IPS-11a (cell line): ENCODE measurements around the gene NTM.

Experiments used
- H3K4me3 ChIP-seq: one replicate; pipeline ENCODE4 v1.5.1; 2013; ENCODE audit warnings: low read depth, low read length, control low read depth

NTM gene

DNA sequence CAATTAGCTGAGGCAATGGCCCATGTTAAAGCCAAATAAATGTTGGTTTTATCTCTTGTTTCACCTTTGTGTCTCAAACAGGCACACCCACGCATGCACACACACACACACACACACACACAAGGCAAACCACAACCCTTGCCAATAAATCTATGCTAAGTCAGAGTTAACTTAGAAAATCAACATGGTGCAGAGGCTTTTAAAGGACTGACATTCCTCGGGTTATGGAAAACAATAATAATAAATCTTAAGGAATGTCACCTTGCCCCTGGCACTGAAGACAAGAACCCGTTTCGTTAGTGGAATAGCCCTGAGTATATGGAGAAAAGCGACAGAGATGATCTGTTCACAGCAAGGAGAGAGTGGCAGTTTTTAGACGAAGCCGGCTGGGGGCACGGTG lies 326.3 kb downstream of the NTM start:
- no peak overlapping the region for H3K4me3 ChIP-seq

DNA sequence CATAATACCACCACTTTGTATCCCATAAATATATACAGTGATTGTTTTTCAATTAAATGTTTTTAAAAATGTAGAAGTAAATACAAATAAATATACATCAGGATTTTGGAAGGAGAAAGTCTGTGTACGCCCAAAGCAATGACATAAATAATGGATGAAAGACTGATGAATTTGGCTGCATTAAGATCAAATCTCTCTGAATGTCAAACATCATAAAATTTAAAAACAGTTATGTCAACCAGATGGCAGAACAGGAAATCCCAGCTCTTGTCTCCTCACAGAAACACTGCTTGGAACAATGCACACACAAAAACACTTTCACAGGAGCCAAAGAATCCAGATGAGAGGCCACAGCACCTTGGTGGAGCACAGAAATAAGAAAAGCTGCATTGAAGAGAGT lies 332.9 kb downstream of the NTM start:
- no peak overlapping the region for H3K4me3 ChIP-seq

GRCh38 chr11:131704682-131705081 lies 334.3 kb downstream of the NTM start:
- no peak overlapping the region for H3K4me3 ChIP-seq

GRCh38 chr11:131710511-131710910 lies 340.1 kb downstream of the NTM start:
- H3K4me3 ChIP-seq, result no peak overlapping the region

DNA sequence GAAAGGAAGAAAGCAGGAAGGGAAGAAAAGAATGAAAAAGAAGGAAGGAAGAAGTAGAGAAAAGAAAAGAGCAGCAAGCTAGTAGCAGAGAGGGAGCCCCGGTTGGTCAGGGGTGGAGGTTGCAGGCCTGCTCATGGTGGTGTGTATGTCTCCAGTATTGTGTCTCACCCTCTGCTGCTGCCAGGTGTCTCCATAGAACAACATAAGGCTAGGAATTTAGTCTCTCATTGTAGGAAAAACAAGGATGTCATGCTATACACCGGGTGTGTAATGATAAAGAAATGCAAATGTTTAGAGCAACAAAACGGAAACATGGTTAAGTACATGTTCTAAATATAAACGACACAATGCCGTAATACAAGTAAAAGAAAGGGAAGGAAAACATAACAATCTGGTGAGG lies 342.5 kb downstream of the NTM start:
- no peak overlapping the region for H3K4me3 ChIP-seq

GRCh38 chr11:131713529-131714134 lies 343.2 kb downstream of the NTM start:
- no peak overlapping the region for H3K4me3 ChIP-seq

GRCh38 chr11:131717616-131718015 lies 347.2 kb downstream of the NTM start:
- no peak overlapping the region for H3K4me3 ChIP-seq

GRCh38 chr11:131723088-131723487 lies 352.7 kb downstream of the NTM start:
- no peak overlapping the region for H3K4me3 ChIP-seq

DNA sequence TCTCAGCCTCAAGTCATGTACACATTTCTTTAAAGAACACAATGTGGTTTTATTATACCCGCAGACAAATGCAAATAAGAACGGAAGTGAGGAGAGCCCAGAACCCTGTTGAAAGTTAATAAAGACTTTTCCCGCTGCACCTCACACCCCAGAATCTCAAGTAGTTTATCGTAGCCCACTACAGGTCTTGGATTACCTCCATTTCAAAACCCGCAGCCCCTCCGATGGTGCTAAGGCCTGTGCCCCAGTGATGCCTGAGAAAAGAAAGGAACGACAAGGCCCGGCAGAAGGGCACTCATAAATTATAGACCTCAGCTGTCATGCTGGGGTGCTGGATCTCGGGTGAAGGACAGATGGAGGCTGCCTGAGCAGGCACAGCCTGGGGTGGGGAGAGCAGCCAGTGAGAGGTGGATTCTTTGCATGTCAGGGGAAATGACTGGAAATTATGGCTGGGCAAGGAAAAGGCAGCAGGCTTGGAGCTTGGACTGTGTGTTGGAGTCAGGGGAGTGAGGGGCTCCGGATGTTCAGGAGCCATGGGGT lies 354.1 kb downstream of the NTM start:
- H3K4me3 ChIP-seq, result no peak overlapping the region

GRCh38 chr11:131734871-131735270 lies 364.5 kb downstream of the NTM start:
- no peak overlapping the region for H3K4me3 ChIP-seq

DNA sequence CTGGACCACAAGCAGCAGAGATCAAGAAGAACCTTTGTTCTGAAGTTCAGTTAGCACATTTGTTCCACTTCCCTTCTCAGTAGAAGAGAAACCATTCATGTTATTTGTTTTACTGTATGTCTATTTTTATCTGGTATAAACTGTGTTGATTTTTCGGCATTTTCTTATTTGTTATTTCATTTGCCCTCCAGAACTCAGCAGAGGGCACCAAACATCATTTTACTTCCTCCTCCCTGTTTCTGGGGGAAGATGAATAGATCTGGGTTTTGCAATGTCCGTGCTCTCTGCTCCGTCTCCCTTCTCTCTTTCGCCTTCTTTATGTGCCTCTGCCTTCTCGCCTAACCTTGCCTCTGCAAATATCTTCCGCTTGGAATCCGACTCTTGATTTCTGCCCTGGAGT lies 366.9 kb downstream of the NTM start:
- H3K4me3 ChIP-seq, result no peak overlapping the region

GRCh38 chr11:131739243-131739882 lies 368.9 kb downstream of the NTM start:
- H3K4me3 ChIP-seq, result no peak overlapping the region

GRCh38 chr11:131744847-131745246 lies 374.4 kb downstream of the NTM start:
- no peak overlapping the region for H3K4me3 ChIP-seq

GRCh38 chr11:131745405-131745804 lies 375.0 kb downstream of the NTM start:
- no peak overlapping the region for H3K4me3 ChIP-seq

GRCh38 chr11:131746201-131746600 lies 375.8 kb downstream of the NTM start:
- no peak overlapping the region for H3K4me3 ChIP-seq

GRCh38 chr11:131748151-131749050 lies 378.0 kb downstream of the NTM start:
- no peak overlapping the region for H3K4me3 ChIP-seq

DNA sequence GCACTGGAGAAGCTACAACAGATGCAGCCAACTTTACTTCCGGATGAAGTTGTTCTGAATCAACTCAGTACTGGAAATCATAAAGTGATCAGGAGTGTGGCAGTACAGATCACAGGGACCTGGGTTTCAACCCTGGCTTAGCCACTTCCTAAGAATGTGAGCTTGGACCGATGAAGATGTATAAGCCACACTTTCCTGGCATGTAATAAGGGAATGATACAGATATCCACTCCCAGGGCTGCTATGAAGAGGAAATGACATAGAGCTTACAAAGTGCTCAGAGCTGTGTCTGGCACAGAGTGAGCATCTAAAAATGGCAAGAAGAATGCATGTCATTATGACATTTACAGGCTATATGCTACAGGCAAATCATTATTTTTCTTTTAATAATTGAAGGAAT lies 378.7 kb downstream of the NTM start:
- H3K4me3 ChIP-seq, result no peak overlapping the region

DNA sequence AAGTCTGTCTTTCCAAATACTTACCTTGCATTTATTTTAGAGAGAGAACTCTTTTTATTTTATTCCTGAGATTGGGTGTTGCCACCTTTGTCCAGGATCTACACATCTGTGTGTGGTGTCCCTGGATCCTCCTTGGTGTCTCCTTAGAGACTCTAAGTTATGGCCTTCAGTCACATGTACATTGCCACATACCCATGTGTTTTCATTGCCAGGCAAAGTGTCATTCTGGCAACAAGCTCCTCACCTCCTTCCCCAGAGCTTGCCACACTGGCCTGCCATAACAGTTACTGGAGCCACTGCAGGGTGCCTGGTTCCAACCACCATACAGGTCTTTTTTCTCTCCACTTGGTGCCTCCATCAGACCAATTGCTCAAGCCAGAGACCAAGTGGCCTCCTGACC lies 379.7 kb downstream of the NTM start:
- H3K4me3 ChIP-seq, result no peak overlapping the region

GRCh38 chr11:131750692-131751091 lies 380.3 kb downstream of the NTM start:
- no peak overlapping the region for H3K4me3 ChIP-seq

DNA sequence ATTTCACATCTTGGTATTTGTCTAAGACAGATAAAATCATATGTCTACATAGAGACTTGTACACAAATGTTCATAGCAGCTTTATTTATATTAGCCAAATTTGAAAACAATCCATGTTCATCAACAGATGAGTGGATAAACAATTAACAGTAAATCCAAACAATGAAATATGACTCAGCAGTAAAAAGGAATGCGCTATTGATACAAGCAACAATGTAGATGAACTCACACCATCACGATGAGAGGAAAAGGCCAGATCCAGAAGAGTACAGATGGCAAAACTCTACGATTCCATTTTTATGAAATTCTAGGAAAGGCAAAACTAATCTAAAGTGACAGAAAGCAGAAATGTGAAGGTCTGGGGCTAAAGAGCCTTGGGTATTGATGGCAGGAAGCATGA lies 384.3 kb downstream of the NTM start:
- no peak overlapping the region for H3K4me3 ChIP-seq

- H3K4me3 ChIP-seq, result no peak overlapping the region
These were observed 386.2 kb downstream of the NTM start for GRCh38 chr11:131756479-131757110.
